Measurements from ENCODE around the gene CLEC18A. TPM values are rescaled to one million over a fixed set of nuclear protein-coding genes. Genes with fewer than 3 reads are reported as not detected.

Gene CLEC18A
- total and polyA plus RNA-seq, 2 donors (not counting 1 experiment from before 2014, with no cell fraction given) = 0.07 to 0.33 TPM

DNA sequence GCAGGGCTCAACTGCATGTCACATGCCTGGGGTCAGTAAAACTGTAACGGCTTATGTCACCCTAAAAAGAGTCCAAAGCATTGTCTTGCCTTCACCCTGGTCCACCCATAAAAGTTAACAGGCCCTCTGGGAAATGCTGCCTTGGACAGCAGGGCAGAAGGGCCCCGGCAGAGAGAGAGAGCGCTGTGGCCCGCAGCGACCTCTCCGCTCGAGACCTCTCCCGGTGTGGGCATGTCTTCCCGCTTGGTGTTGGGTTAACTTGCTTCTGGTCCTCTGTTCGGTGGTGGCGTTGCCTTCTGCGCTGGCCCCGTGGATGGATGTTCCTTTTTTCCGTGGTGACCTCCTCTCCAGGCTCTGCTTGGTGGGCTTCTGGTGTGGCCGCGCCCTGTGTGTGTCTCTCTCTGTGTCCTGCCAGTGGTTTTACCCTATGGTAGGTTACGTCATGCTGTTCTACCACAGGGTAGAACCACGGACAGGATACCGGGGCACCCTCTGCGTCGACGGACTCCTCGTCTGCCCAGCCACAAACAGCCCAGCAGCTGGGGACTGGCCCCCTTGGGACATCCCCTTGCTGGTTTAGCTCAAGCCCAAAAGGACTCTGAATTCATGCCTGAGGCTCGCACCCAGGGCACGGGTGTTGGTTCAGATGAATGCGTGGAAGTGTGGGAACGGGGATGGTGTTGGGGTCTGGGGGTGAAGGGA, 18.3 kb upstream of the CLEC18A start:
- H3K27me3 ChIP-seq (ENCODE audit: control insufficient read depth, insufficient read depth, low read length) = no peaks in the 10 kb centered on the region
- H3K36me3 ChIP-seq (ENCODE audit: control insufficient read depth, insufficient read depth, low read length) = peaks cover 31% of the 10 kb centered on the region
- no peaks in the 10 kb centered on the region for H3K9me3 ChIP-seq (ENCODE audit: control insufficient read depth, insufficient read depth, low read depth, low read length)
- no peak for DNase-seq (ENCODE audit: low read depth in 2 of 2)
- no peak overlapping the region for H3K9ac ChIP-seq (ENCODE audit: insufficient read depth, low read length)
- H3K4me2 ChIP-seq (ENCODE audit: extremely low read depth, insufficient read depth, low read length) = no peak overlapping the region
- peaks cover 4% of the 10 kb centered on the region for H3K4me1 ChIP-seq (ENCODE audit: control insufficient read depth, extremely low read depth, insufficient read depth, low read length)
- H3K4me3 ChIP-seq (replicated peaks in 1 of 4; ENCODE audit: control extremely low read depth in 1 of 4, insufficient read depth in 1 of 4, low read depth in 3 of 4, low read length in 4 of 4) = no peak overlapping the region
- peaks cover 1% of the 10 kb centered on the region for H3K79me2 ChIP-seq (ENCODE audit: control insufficient read depth, insufficient read depth, low read length)
- TF ChIP-seq, protein P1, sequence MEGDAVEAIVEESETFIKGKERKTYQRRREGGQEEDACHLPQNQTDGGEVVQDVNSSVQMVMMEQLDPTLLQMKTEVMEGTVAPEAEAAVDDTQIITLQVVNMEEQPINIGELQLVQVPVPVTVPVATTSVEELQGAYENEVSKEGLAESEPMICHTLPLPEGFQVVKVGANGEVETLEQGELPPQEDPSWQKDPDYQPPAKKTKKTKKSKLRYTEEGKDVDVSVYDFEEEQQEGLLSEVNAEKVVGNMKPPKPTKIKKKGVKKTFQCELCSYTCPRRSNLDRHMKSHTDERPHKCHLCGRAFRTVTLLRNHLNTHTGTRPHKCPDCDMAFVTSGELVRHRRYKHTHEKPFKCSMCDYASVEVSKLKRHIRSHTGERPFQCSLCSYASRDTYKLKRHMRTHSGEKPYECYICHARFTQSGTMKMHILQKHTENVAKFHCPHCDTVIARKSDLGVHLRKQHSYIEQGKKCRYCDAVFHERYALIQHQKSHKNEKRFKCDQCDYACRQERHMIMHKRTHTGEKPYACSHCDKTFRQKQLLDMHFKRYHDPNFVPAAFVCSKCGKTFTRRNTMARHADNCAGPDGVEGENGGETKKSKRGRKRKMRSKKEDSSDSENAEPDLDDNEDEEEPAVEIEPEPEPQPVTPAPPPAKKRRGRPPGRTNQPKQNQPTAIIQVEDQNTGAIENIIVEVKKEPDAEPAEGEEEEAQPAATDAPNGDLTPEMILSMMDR (conservative IDR thresholded peaks at IDR 0.05 in 1 of 2, IDR thresholded peaks at IDR 0.05 in 1 of 2; ENCODE audit: low read depth in 1 of 2, low read length in 2 of 2) = no peak
- no peak for TF ChIP-seq EZH2 (IDR thresholded peaks at IDR 0.05; ENCODE audit: low read length, missing control alignments)
- H4K20me1 ChIP-seq (ENCODE audit: control insufficient read depth, extremely low read depth, insufficient read depth, low read length) = no peaks in the 10 kb centered on the region
- H3K27ac ChIP-seq (ENCODE audit: insufficient read depth, low read length) = no peak overlapping the region
- H2AFZ ChIP-seq (ENCODE audit: low read length) = no peak overlapping the region

DNA sequence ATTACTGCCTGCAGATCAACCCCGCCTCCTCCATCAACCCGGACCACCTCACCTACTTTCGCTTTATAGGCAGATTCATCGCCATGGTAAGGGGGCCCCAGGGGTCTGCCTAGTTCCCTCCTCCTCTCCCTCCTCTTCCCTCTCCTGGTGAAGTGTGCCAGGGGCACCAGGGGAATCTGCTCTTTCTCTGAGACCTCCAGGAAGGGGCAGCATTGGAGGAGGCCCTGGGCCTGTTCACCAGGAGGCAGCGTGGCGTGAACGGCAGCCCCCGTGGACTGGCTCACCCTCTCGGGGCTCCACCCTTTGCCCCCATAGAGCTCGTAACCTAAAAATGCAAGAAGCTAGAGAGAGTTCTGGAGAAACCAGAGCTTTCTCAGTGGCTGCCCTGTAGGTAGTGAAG, 17.1 kb upstream of the CLEC18A start:
- TF ChIP-seq EZH2 (IDR thresholded peaks at IDR 0.05; ENCODE audit: low read length, missing control alignments) = no peak
- TF ChIP-seq, protein P1 (conservative IDR thresholded peaks at IDR 0.05 in 1 of 2, IDR thresholded peaks at IDR 0.05 in 1 of 2; ENCODE audit: low read depth in 1 of 2, low read length in 2 of 2) = no peak
- no peak overlapping the region for H2AFZ ChIP-seq (ENCODE audit: low read length)

DNA sequence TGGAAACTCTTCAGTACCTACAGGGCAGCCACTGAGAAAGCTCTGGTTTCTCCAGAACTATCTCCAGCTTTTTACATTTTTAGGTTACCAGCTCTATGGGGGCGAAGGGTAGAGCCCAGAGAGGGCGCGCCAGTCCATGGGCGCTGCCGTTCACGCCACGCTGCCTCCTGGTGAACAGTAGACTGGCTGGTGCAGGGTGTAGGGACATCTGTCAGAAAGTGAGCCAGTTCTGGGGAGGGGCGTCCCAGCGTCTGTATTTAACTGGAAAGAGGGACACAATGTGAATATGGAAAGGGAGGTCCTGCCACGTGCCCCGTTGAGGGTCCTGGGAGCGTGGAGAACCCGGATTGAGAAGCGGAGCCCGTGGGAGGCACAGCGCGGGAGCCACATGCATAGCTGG, 16.4 kb upstream of the CLEC18A start:
- no peak for TF ChIP-seq EZH2 (IDR thresholded peaks at IDR 0.05; ENCODE audit: low read length, missing control alignments)
- TF ChIP-seq, protein P1 (conservative IDR thresholded peaks at IDR 0.05 in 1 of 2, IDR thresholded peaks at IDR 0.05 in 1 of 2; ENCODE audit: low read depth in 1 of 2, low read length in 2 of 2) = no peak
- H4K20me1 ChIP-seq (ENCODE audit: control insufficient read depth, extremely low read depth, insufficient read depth, low read length) = no peaks in the 10 kb centered on the region
- H2AFZ ChIP-seq (ENCODE audit: low read length) = no peak overlapping the region
- H3K9ac ChIP-seq (ENCODE audit: insufficient read depth, low read length) = no peak overlapping the region
- no peaks in the 10 kb centered on the region for H3K79me2 ChIP-seq (ENCODE audit: control insufficient read depth, insufficient read depth, low read length)
- no peak for DNase-seq (ENCODE audit: low read depth in 2 of 2)
- no peaks in the 10 kb centered on the region for H3K27me3 ChIP-seq (ENCODE audit: control insufficient read depth, insufficient read depth, low read length)
- no peak overlapping the region for H3K27ac ChIP-seq (ENCODE audit: insufficient read depth, low read length)
- no peaks in the 10 kb centered on the region for H3K4me1 ChIP-seq (ENCODE audit: control insufficient read depth, extremely low read depth, insufficient read depth, low read length)
- no peak overlapping the region for H3K4me2 ChIP-seq (ENCODE audit: extremely low read depth, insufficient read depth, low read length)
- no peaks in the 10 kb centered on the region for H3K9me3 ChIP-seq (ENCODE audit: control insufficient read depth, insufficient read depth, low read depth, low read length)
- peaks cover 31% of the 10 kb centered on the region for H3K36me3 ChIP-seq (ENCODE audit: control insufficient read depth, insufficient read depth, low read length)
- H3K4me3 ChIP-seq (replicated peaks in 1 of 4; ENCODE audit: control extremely low read depth in 1 of 4, insufficient read depth in 1 of 4, low read depth in 3 of 4, low read length in 4 of 4) = no peak overlapping the region

More for the DNA sequence above, 17.1 kb upstream of the CLEC18A start:
- Histone ChIP-seq H3K27ac (ENCODE audit: insufficient read depth, low read length) (no peak overlapping the region), H3K27me3 (ENCODE audit: control insufficient read depth, insufficient read depth, low read length) (no peaks in the 10 kb centered on the region), H3K4me1 (ENCODE audit: control insufficient read depth, extremely low read depth, insufficient read depth, low read length) (no peaks in the 10 kb centered on the region), H3K36me3 (ENCODE audit: control insufficient read depth, insufficient read depth, low read length) (peaks cover 31% of the 10 kb centered on the region), H3K4me3 (replicated peaks in 1 of 4; ENCODE audit: control extremely low read depth in 1 of 4, insufficient read depth in 1 of 4, low read depth in 3 of 4, low read length in 4 of 4) (no peak overlapping the region), H3K9me3 (ENCODE audit: control insufficient read depth, insufficient read depth, low read depth, low read length) (no peaks in the 10 kb centered on the region), H3K9ac (ENCODE audit: insufficient read depth, low read length) (no peak overlapping the region), H4K20me1 (ENCODE audit: control insufficient read depth, extremely low read depth, insufficient read depth, low read length) (no peaks in the 10 kb centered on the region), H3K79me2 (ENCODE audit: control insufficient read depth, insufficient read depth, low read length) (no peaks in the 10 kb centered on the region), H3K4me2 (ENCODE audit: extremely low read depth, insufficient read depth, low read length) (no peak overlapping the region)
- no peak for DNase-seq (ENCODE audit: low read depth in 2 of 2)
